Esophagus squamous epithelium (tissue), 4 donors: ENCODE measurements around the gene ZNF14.

Experiments used
- CTCF ChIP-seq, 6 experiments: fragments of 450-650 bp in 4 of 6; fragments of 200-600 bp in 2 of 6; sonication (generic) in 2 of 6; IDR thresholded peaks; one replicate each; pipeline ENCODE4 v1.5.1; 2016 to 2019; ENCODE audit warnings: antibody characterized with exemption in 6 of 6, mild to moderate bottlenecking in 4 of 6, moderate library complexity in 4 of 6
- POLR2A ChIP-seq, 4 donors: fragments of 450-650 bp; IDR thresholded peaks; one replicate each; pipeline ENCODE4 v1.6.1; 2017; ENCODE audit warnings: antibody characterized with exemption in 4 of 4, mild to moderate bottlenecking in 4 of 4, moderate library complexity in 3 of 4

GRCh38 chr19:19663256-19664120, 69.4 kb downstream of the ZNF14 start, which contains the start of gene ATP13A1:
- TF ChIP-seq CTCF (IDR thresholded peaks at IDR 0.05) (peak in 4 of 6 experiments; percentile 12 to 41 (median 26)), POLR2A (IDR thresholded peaks at IDR 0.05) (peak in 2 of 4 donors; percentile 55 to 68)
